ENCODE measurements around the gene TLK1.

The TLK1 gene

GRCh38 chr2:170991398-170992182, 169.1 kb downstream of the TLK1 start:
- DNase-seq: no peak

- DNase-seq: no peak
Measured at GRCh38 chr2:170986566-170987258, 174.0 kb downstream of the TLK1 start.

DNA sequence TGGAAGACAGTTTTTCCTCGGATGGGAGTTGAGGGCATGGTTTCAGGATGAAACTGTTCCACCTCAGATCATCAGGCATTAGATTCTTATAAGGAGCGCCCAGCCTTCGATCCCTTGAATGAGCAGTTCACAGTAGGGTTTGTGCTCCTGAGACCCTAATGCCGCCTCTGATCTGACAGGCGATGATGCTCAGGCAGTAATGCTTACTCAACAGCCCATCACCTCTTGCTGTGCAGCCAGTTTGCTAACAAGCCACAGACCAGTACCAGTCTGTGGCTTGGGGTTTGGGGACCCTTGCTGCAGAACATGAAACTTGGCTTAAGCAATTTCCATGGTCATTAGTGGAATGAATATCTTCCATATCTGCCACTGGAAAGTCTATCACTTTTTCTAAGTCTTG, 175.3 kb downstream of the TLK1 start:
- no peak for DNase-seq

GRCh38 chr2:170984079-170984478, 176.6 kb downstream of the TLK1 start:
- no peak for DNase-seq

GRCh38 chr2:170975943-170976270, 184.8 kb downstream of the TLK1 start:
- no peak for DNase-seq

DNA sequence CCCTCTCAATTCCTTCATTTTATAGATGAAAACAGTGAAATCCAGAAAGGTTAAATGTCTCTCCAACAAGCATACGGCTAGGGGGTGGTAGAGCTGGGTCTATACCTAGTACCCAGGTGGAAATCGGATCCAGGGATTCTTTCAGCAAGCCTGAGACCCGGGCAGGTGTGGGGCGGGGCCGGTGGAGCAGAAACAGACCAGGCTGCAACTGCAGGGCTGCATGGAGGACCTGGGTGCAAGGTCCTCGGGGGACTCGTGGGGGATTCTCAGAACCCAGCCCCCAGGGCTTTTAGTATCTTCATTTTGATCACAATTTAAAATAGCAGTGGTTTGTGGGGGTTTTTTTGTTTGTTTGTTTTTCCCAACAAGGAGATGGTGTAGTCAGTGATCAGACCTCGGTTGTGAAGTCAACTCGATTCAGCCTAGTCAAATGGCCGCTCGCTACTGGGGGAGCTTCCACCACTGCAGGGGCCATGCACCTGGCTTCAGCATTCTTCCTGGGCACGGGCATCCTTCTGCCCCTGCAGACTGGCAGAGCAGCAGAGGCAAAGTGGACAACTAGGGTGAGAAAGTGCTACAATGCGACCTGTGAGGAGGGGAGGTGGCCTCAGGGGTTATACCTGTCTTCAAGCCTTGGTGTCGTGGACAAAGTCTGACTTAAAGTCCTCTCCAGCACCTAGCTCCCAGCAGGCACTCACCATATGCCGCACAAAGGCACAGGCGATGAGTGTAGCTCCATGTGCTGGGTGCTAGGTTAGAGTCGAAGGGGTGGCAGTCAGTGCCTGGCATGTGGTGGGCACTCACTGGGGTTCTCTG, 185.4 kb downstream of the TLK1 start:
- DNase-seq: no peak

DNA sequence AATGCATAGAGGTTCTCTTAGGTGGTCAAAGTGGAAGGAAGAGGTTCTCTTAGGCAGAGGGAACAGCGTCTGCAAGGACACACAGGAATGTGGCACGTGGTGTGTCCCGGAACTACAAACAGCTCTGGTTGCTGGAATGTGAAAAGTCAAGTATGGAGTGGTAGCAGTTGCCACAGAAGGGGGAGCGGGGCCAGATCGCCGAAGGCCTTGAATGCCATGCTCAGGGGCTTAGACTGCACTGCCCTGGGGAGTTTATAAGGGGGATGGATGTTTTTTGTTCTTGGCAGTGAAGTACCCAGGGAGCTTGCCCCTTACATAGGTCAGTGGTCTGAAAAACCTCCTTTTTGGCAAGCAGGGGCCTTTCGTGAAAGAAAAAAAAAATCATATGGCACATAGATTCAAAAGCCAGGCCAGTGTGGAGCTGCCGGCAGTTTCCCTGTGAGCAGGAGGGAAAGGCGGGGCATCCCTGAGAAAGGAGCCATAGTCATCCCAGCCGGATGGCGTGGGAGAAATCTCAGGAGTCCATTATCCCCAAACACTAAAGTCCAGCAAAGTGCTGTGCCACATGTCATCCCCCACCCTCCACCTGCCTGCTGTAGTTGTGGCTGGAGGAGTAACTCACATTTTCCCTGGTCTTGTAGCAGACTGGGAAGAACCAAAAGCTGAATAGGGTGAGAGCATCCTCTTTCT, 186.2 kb downstream of the TLK1 start:
- no peak for DNase-seq

GRCh38 chr2:170973492-170974303, 187.0 kb downstream of the TLK1 start:
- no peak for DNase-seq

- peak; percentile 47 for DNase-seq
Measured at GRCh38 chr2:170973225-170973491, 187.5 kb downstream of the TLK1 start.

GRCh38 chr2:170972296-170973224, 188.1 kb downstream of the TLK1 start:
- no peak for DNase-seq

DNA sequence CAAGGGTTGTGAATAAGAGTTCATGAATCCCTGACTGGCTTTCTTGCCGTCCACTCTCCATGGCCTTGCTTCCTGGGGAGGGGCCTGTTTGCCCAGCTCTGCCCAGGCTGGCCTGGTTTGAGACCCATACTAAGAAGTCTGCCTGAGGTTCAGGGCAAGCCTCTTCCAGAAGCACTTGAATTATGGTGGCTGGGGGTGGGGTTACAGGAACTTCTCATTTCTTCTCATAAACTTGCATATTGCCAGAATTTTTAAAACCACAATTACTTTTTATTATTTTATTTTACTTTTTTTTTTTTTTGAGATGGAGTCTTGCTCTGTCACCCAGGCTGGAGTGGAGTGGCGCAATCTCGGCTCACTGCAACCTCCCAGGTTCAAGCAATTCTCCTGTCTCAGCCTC, 189.6 kb downstream of the TLK1 start:
- DNase-seq: no peak

- no peak for DNase-seq
Measured at GRCh38 chr2:170969872-170970496, 190.7 kb downstream of the TLK1 start.

- DNase-seq: no peak
Measured at GRCh38 chr2:170969030-170969429, 191.7 kb downstream of the TLK1 start.

DNA sequence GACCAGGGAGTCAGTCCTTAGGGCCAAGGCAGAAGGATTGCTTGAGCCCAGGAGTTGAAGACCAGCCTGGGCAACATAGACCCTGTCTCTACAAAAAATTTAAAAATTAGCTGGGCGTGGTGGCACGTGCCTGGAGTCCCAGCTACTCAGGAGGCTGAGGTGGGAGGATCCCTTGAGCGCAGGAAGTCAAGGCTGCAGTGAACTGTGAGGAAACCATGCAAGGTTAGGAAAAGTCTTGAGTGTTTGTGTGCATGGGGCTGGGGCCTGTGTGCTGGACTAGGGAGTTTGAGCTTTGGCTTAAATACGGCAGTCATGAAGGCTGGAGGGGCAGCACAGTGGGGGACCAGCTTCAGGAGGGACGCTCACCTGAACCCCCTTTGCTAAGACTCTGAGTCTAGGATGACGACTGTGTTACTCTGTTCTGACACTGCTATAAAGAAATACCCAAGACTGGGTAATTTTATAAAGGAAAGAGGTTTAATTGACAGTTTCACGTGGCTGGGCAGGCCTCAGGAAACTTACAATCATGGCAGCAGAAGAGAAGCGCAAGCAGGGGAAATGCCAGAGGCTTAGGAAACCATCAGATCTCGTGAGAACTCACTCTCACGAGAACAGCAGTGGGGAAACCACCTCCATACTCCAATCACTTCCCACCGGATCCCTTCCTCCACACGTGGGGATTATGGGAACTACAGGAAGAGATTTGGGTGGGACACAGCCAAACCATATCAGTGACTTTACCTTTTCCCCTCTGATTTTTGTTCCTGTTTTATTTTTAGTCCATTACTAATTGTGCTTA, 192.3 kb downstream of the TLK1 start:
- DNase-seq: no peak

- DNase-seq: no peak
Measured at GRCh38 chr2:170967553-170967952, 193.1 kb downstream of the TLK1 start.

DNA sequence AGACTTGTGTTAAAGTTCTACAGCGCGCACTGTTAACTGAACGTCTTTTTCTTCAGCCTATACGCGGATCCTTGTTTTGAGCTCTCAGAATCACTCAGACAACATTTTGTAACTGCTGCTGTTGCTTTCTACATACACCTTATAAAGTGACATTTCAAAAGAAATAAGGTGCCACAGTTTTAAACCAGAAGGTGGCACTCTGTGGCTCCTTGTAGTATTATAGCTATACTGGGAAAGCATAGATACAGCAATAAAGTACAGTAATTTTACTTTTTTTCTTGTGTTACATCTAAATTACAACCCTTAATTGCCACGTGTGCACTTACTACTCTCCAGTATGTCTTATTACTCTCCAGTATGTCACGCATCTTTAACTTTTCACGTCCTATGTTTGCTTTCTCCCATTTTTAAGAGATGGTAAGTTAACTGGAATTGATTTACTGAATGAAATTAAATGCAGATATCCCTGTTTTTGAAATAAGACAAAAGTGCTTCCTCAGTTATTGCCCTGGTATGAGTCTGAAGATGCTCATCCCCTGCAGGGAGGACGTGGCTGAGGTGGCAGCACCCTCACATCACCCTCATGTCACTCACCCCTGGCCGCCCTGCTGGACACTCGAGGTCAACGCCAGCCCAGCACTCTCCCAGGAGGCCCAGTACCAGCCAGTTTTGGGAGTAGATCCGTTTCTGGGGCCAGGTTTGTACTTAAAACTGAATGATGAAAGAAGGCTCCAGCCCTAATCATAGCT, 193.9 kb downstream of the TLK1 start:
- no peak for DNase-seq

DNA sequence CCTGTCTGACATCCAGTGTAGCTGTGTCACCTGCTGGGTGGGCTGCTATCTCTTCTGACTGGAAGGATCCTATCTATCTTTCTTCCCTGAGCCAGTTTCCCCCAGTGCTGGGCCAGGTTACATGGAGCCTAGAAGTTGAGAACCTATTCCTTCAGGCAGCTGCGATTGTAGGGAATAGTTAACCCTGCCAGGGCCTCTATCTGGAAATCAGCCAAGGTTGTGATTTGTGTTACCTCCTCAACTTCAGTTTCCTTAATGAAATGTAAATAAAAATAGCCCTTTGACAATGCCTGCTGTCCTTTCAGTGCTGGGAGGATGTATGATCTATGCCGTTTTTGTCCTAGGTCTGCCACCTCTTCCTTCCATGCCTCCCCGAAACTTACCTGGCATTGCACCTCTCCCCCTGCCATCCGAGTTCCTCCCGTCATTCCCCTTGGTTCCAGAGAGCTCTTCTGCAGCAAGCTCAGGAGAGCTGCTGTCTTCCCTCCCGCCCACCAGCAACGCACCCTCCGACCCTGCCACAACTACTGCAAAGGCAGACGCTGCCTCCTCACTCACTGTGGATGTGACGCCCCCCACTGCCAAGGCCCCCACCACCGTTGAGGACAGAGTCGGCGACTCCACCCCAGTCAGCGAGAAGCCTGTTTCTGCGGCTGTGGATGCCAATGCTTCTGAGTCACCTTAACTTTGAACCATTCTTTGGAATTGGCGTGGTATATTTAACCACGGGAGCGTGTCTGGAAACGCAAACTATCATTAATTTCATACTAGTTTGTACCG, 195.1 kb downstream of the TLK1 start:
- DNase-seq: no peak

DNA sequence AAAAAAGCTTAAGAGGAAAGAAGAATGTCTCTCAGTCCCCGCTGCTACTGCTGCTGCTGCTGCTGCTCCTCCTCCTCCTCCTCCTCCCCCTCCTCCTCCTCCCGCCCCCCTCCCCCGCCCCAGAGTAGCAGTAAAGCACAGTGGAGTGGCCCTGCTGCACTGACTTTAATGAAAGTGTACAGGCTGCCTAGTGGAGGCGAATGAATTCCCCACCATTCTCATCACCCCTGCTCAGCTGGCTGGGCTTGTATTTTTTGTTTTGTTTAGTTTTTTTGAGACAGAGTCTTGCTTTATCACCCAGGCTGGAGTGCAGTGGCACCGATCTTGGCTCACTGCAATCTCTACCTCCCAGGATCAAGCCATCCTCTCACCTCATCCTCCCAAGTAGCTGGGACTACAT, 197.3 kb downstream of the TLK1 start:
- no peak for DNase-seq

DNA sequence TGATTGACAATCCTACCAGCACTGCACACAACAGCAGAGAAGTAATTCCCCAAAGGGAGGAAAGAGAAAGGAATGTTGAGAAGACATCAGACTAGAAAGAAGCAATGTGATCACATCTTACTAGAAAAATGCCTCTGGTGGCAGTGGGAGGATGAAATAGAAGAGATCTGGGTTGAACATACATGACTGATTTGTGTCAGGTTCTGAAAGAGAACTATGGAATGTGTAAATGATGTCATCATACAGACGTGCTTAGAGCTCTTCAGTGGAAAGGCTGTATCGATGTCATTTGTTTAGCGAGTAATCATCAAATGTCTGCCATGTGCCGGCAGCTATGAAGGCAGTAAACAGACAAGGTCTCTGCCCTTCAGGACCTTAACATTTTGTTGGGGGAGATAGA, 206.8 kb downstream of the TLK1 start:
- no peak for DNase-seq
